Raji (cell line): Measurements from ENCODE around the gene TMEM63C.

Source experiments
- POLR2A ChIP-seq: IDR thresholded peaks from 2 replicates; pipeline ENCODE4 v1.6.1; 2011; ENCODE audit warnings: low read depth, low read length, control low read depth; ENCODE audit not compliant: insufficient read depth

Gene TMEM63C

DNA sequence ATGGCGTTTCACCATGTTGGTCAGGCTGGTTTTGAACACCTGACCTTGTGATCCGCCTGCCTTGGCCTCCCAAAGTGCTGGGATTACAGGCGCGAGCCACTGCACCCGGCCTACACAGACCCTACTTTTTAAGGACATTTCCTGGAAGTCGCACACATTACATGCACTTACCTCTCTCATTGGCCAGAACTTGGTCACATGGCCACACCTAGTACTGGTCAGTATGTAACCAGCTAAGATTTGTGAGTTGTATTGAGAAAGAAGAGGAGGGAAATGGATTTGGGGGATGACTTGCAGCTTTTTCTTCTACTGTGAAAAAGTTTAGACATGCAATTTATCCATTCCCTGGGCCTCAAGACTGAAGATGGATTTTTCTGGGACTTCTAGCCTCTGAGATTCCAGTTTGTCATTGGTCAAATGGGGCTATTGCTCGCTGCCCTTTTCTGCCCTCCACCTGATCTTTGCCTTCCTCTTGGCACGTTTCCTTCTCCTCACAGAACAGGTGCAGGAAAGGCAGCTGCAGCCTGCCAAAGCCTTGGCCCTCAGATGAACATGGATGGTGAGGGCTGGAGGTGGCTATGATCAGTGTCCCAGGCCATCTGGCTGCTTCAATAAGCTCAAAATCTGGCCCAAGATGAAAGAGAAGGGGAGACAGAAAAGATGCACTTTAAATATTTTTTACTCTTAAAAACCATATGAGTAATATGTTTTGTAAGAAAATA lies 32.9 kb upstream of the TMEM63C start:
- no peak for TF ChIP-seq POLR2A

DNA sequence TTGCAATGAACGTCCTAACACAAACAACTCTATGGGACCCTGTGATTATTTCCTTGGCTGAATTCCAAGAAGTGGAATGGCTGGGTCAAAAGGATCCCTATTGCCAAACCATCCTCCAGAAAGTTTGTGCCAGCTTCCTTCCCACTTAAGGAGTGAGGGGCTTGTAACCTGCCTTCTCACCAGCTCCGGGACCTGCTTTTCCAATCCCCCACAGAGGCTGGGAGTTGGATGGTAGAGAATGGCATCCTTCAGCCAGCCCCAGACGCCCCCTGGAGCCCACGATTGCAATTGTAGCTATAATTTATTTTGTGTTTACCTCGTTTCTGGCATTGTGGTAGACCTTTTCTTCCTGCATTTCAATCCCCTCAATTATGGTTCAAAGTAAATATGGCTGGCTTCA lies 30.4 kb upstream of the TMEM63C start:
- TF ChIP-seq POLR2A: no peak

DNA sequence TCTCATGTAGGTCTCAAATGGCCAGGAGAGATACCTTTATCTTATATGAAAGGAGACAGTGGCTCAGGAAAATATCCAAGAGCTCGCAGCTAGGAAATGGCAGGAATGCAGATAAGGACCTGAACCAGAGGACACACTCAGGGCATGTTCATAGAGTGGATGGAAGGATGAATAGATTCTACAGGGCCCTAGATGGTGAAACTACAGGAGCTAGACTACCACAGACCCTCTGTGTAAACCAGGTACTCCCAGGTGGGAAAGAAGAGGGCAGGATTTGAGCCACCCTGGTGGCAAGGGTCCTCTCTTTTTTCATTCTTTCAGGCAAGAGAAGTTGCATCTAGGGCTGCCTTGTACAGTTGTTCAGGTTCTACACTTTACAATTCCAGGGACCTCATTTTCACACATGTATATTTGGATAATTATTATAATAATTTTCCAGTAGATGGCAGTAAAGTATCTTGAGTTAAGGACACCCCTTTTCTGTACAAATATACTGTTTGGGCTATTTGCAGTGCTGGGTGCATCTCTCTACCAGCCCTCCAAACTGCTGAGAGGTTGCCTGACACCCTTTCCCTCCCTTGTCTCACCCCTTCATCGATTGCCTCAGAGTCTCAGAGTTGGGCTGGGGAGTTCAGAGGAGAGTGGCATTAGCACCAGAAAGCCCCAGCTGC lies 29.5 kb upstream of the TMEM63C start:
- no peak for TF ChIP-seq POLR2A

DNA sequence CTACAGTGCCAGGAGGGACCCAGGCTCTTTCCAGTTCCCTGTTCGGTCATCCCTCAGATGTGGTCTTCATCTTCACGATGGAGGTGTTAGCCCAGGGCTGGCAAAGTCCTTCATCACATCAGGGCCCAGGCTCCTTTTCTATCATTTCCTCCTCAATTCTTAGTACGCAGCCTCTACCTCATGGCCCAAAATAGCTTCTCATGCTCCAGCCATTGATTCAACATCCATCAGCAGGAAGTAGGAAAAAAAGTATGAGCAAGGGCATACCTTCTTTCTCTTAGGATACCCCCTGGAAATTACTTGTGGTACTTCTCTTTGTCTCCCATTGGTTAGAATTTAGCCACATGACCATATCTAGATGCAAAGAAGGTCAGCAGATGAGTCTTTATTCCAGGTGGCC lies 27.8 kb upstream of the TMEM63C start:
- no peak for TF ChIP-seq POLR2A

DNA sequence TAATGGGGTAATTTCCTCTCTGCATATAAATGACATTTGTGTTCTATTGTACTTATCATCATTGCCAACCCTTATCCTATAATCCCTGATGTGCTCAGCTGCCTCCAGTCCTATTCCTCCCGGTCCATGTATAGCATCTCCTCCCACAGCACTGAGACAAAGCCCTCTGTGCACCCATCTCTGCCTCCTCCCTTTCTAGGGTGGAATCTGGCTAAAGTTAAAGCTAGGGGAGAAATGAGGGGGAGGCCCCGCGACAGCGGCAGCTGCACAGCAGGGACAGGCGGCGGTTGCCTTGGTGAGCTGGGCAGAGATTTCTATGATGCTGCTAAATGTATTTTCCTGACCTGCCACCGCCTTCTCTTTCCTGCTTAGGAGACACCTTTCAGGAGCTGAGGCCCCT lies 27.2 kb upstream of the TMEM63C start:
- no peak for TF ChIP-seq POLR2A

DNA sequence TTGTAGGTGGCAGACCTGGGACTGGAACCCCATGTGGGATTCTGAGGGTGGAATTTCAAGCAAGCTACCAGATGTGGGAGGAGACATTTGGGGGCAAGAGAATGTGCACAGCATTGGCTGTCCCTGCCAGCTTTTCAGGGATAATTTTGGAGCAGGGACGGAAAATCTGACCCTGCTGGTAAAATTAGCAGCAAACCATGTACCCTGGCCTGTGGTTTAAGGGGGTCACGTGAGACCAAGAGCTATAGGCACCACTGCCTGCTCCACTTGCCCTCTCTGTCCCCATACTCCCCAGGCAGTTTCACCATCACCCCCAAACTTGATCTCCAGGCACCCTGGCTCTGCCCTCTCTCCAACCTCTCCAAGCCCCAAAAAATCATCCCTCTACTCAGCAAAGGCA lies 26.5 kb upstream of the TMEM63C start:
- no peak for TF ChIP-seq POLR2A

DNA sequence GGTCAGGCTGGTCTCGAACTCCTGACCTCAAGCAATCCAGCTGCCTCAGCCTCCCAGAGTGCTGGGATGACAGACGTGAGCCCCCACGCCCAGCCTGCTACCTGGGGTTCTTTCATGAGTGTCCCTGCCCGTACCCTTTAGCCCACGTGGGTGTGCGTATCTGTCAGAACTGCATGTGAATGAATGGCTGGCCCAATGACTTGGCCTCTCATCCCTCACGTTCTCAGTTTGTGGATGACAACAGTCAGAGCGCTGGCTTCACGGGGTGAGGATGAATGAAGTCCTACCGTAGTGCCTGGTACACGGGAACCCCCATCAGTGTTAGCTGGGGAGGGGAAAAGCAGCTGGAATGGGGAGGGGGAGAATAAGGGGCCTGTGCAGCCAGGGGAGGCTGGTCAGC lies 23.9 kb upstream of the TMEM63C start:
- TF ChIP-seq POLR2A: no peak

DNA sequence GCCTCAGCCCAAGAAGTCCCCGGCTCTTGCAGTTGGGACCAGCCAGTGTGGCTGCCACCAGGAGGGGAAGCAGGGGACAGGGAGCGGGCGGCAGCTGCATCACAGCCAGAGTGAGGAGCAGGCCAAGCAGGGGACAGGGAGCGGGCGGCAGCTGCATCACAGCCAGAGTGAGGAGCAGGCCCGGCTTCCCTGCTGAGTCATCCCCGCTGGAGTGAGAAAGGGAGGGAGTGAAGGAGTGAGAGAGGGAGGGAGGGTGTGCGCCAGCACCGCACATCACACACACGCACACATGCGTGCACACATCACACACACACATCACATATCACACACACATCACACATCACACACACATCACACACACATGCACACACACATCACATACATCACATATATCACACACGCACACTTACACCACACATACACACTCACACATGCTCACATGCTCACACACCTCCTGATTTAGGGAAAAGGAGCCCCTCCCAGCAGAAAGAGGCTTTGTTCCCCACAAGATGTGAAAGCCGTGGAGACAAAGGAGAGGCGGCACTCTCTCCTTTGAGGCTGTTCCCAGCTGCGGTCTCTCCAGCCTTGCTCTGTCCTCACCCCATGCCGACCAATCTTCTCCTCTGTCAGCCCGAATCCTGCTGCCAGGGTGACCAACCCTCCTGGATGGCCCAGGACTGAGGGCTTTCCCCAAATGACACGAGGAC lies 23.3 kb upstream of the TMEM63C start:
- TF ChIP-seq POLR2A: no peak

DNA sequence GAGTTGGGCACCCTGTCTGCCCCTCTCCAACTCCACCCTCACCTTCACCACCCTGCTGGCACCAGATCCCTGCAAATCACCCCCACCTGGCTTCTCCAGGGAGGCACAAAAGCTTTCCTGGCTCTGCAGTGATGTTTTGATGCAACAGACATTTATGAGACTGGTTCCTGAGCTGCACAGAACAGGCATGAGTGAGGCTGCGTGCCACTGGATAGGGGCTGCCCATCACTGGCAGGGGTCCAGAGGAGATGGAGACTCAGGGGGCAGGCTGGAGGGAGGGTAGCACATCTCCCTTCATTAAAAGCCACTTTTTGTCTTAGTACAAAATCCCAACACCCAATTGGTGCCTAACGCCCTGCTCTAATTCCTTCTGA lies 22.7 kb upstream of the TMEM63C start:
- no peak for TF ChIP-seq POLR2A

DNA sequence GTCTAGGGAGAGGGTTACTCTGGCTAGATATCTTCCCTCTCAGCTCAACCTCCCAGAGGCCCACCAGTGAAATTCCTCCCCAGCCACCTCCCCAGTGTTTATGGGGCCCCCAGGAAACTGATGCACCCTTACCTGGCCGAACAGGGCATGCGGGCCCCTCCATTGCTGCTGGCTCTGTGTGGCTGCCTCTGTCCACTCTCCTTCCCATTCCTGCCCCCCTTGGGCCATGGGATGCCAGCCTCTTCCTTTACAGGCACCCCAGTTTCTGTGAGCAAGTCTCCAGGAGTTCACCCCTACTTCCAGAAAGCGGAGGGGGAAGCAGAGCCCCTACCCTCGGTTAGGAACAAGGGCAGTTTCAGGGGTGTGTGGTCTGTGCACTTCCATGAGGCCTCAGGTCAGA lies 20.6 kb upstream of the TMEM63C start:
- TF ChIP-seq POLR2A: no peak

DNA sequence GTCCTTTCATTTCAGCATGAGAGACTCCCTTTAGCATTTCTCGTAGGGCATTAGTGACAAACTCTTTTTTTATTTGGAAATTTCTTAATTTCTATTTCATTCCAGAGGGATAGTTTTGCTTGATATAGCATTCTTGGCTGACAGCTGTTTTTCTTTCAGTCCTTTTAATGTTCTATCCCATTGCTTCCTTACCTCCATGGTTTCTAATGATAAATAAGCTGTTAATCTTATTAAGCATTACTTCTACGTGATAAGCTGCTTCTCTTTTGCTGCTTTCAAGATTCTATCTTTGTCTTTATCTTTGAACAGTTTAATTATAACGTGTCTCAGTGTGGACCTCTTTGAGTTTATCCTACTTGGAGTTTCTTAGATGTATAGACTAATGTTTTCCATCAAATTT lies 11.6 kb upstream of the TMEM63C start:
- no peak for TF ChIP-seq POLR2A

DNA sequence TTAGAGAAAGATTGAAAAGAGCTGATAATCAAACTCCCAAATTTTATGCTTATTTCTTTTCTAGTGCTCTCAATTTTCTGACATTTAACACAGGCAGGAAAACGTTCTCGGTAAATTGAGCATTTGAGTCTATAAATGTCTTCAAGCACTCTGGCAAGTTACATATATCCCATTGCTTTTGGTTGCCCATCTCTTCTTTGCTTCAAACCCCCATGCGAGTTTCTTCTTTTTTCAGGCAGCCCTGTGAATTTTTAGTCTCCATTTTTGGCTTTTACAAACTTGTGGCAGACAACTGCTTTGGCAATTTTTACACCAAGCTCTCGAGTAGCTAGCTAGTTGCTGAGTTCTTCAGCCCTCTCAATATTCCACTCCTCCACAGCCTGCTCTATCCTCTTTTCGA lies 8.7 kb upstream of the TMEM63C start:
- TF ChIP-seq POLR2A: no peak

DNA sequence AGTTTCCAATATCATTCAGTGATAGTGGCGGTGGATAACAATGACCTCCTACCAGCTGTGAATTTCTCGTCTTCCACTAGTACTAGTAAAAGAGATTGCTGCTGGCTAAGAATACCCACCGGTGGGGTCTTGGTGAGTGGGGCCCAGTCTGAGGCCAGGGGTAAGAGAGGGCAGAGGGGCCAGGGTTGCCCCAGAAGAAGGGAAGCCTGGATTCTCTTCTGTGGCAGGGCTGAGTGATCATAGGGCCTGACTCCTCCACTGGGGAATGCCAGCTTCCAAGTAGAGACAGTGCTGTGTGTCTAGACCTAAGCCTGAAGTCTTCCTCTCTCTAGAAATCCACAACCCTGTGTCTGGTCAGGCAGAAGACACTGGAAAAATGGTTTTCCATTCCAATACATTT lies 5.8 kb upstream of the TMEM63C start:
- TF ChIP-seq POLR2A: no peak

DNA sequence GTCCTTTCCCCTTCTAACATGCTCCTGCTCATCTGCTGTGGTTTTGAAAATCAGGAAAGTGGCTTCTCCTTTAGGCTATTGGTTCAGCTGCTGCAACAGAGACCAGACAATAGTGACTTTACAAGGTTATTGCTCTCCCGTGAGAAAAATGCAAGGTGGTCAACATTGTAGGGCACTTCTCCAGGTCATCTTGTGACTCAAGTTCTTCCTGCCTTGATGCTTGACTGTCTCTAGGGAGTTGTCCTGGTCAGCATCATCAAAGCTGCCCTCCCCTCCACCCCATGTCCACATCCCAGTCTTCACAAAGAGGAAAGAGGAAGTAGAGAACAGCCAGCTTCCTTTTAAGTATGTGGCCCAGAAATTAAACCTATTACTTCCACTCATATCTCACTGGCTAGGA lies 3.9 kb upstream of the TMEM63C start:
- no peak for TF ChIP-seq POLR2A

DNA sequence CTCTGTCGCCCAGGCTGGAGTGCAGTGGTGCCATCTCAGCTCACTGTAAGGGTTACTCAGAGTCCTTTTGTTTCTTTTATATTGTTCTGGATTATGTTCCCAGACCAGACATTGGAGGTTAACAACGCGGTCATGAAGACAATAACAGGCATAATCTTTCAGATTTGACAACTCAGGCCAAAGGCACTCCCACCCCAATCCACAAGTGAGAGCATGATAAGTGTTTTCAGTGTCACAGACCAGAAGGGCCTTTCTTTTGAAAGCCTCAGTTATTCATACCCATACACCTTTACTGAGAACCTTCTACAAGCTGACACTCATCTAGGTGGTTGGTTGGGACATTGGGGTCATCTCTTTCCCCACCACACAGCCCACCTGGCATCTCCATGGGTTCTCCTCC lies 2.9 kb upstream of the TMEM63C start:
- no peak for TF ChIP-seq POLR2A
